OCI-LY3 (cell line): ENCODE results near the gene NEU4.

Experiments used
- H2AFZ ChIP-seq: fragments of 200-600, 300-600 bp; shearing (Covaris generic); 2 replicates; pipeline ENCODE4 v1.6.0; 2014; ENCODE audit warnings: antibody characterized with exemption, low read depth, low read length
- H3K27ac ChIP-seq: fragments of 200-600, 300-600 bp; sonication (generic); 2 replicates; pipeline ENCODE4 v1.5.1; 2014; ENCODE audit warnings: mild to moderate bottlenecking, low read length, moderate library complexity, mixed read lengths
- H3K27me3 ChIP-seq: fragments of 200-600, 300-600 bp; sonication (generic); 2 replicates; pipeline ENCODE4 v1.6.1; 2014; ENCODE audit warnings: low read depth, low read length, mixed read lengths
- H3K36me3 ChIP-seq: fragments of 200-600, 300-600 bp; sonication (generic); replicated peaks from 2 replicates; pipeline ENCODE3; 2014; ENCODE audit warnings: low read depth, low read length, mixed read lengths
- H3K4me1 ChIP-seq: fragments of 300-600, 200-600 bp; sonication (generic); 2 replicates; pipeline ENCODE4 v1.6.1; 2014; ENCODE audit warnings: low read length, mixed read lengths
- H3K4me2 ChIP-seq: fragments of 200-600, 300-600 bp; sonication (generic); 2 replicates; pipeline ENCODE4 v1.6.1; 2014; ENCODE audit warnings: low read length, mixed read lengths
- H3K4me3 ChIP-seq: fragments of 300-600, 200-600 bp; sonication (generic); 2 replicates; pipeline ENCODE4 v1.5.1; 2014; ENCODE audit warnings: antibody characterized with exemption, mild to moderate bottlenecking, low read length, moderate library complexity
- H3K79me2 ChIP-seq: fragments of 300-600, 200-600 bp; shearing (Covaris generic); 2 replicates; pipeline ENCODE4 v1.6.1; 2014; ENCODE audit warnings: mild to moderate bottlenecking, low read length, mixed read lengths
- H3K9ac ChIP-seq: fragments of 300-600, 200-600 bp; shearing (Covaris generic); 2 replicates; pipeline ENCODE4 v1.6.0; 2014; ENCODE audit warnings: mild to moderate bottlenecking, low read length, moderate library complexity
- H3K9me3 ChIP-seq: fragments of 200-600, 300-600 bp; shearing (Covaris generic); 2 replicates; pipeline ENCODE4 v1.6.1; 2014; ENCODE audit warnings: low read length, mixed read lengths; ENCODE audit not compliant: insufficient read depth
- H4K20me1 ChIP-seq: fragments of 200-600, 300-600 bp; sonication (generic); 2 replicates; pipeline ENCODE4 v1.6.1; 2016; ENCODE audit warnings: low read length, mixed read lengths; ENCODE audit not compliant: insufficient read depth
- EZH2phosphoT487 ChIP-seq: fragments of 200-600 bp; shearing (Covaris generic); IDR thresholded peaks from 2 replicates; pipeline ENCODE4 v1.6.1; 2018; ENCODE audit warnings: antibody characterized with exemption, mixed run types, low read depth
- TF ChIP-seq, protein P1 (sequence below): fragments of 200-600, 300-600 bp; sonication (generic); IDR thresholded peaks from 2 replicates; pipeline ENCODE4 v1.5.1; 2014; ENCODE audit warnings: antibody characterized with exemption, low read length, low read depth

The NEU4 gene

DNA sequence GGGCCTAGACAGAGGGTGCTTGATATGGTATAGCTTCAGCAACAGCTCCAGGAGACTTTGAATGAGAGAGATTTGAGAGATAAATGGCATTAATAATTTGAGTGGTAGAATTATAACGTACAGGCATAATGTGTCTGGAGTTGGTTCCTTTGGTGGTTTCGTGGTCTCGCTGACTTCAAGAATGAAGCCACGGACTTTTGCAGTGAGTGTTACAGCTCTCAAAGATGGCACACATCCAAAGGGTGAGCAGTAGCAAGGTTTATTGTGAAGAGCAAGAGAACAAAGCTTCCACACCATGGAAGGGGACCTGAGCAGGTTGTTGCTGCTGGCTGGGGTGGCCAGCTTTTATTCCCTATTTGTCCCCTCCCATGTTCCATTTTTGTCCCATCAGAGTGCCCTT lies 26.6 kb downstream of the NEU4 start:
- no peak for TF ChIP-seq EZH2phosphoT487
- TF ChIP-seq, protein P1, sequence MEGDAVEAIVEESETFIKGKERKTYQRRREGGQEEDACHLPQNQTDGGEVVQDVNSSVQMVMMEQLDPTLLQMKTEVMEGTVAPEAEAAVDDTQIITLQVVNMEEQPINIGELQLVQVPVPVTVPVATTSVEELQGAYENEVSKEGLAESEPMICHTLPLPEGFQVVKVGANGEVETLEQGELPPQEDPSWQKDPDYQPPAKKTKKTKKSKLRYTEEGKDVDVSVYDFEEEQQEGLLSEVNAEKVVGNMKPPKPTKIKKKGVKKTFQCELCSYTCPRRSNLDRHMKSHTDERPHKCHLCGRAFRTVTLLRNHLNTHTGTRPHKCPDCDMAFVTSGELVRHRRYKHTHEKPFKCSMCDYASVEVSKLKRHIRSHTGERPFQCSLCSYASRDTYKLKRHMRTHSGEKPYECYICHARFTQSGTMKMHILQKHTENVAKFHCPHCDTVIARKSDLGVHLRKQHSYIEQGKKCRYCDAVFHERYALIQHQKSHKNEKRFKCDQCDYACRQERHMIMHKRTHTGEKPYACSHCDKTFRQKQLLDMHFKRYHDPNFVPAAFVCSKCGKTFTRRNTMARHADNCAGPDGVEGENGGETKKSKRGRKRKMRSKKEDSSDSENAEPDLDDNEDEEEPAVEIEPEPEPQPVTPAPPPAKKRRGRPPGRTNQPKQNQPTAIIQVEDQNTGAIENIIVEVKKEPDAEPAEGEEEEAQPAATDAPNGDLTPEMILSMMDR: no peak
- Histone ChIP-seq H3K27ac (no peak overlapping the region), H3K4me3 (no peak overlapping the region), H4K20me1 (no peaks in the 10 kb centered on the region), H3K36me3 (no peaks in the 10 kb centered on the region), H3K4me2 (no peak overlapping the region), H3K9ac (no peak overlapping the region), H2AFZ (no peak overlapping the region), H3K9me3 (no peaks in the 10 kb centered on the region), H3K4me1 (no peaks in the 10 kb centered on the region), H3K27me3 (peaks cover 29% of the 10 kb centered on the region), H3K79me2 (no peaks in the 10 kb centered on the region)

- Histone ChIP-seq H3K27ac (no peak overlapping the region), H3K9ac (no peak overlapping the region), H3K36me3 (no peaks in the 10 kb centered on the region), H3K27me3 (peaks cover 23% of the 10 kb centered on the region), H4K20me1 (no peaks in the 10 kb centered on the region), H3K79me2 (no peaks in the 10 kb centered on the region), H2AFZ (no peak overlapping the region), H3K4me2 (no peak overlapping the region), H3K9me3 (no peaks in the 10 kb centered on the region), H3K4me3 (no peak overlapping the region), H3K4me1 (no peaks in the 10 kb centered on the region)
- no peak for TF ChIP-seq EZH2phosphoT487
- TF ChIP-seq, protein P1: no peak
Observed at GRCh38 chr2:241836292-241836691, 27.3 kb downstream of the NEU4 start.

GRCh38 chr2:241837197-241837965 lies 28.4 kb downstream of the NEU4 start:
- no peaks in the 10 kb centered on the region for H3K4me1 ChIP-seq

More at GRCh38 chr2:241837197-241837965, 28.4 kb downstream of the NEU4 start:
- no peaks in the 10 kb centered on the region for H3K79me2 ChIP-seq
- H4K20me1 ChIP-seq: no peaks in the 10 kb centered on the region
- H3K36me3 ChIP-seq: no peaks in the 10 kb centered on the region
- no peak overlapping the region for H3K9ac ChIP-seq
- no peaks in the 10 kb centered on the region for H3K9me3 ChIP-seq
- no peak overlapping the region for H2AFZ ChIP-seq
- TF ChIP-seq, protein P1: no peak
- TF ChIP-seq EZH2phosphoT487: no peak
- no peak overlapping the region for H3K4me2 ChIP-seq
- no peak overlapping the region for H3K4me3 ChIP-seq
- H3K27me3 ChIP-seq: peaks cover 19% of the 10 kb centered on the region
- H3K27ac ChIP-seq: no peak overlapping the region
